ENCODE data around the gene AP3S2. TPM values are rescaled to one million over a fixed set of nuclear protein-coding genes. Genes with fewer than 3 reads are reported as not detected.

AP3S2 gene
- total RNA-seq, 2 donors from 2014 or later: 28.5 to 40.2 TPM

GRCh38 chr15:89833966-89834365 is 59.8 kb downstream of the AP3S2 start:
- Mint-ChIP-seq H3K4me3 (no peak overlapping the region), H3K36me3 (ENCODE audit: insufficient read depth in 2 of 2) (peaks cover 3 to 4% of the 10 kb centered on the region in 2 donors), H3K27ac (no peak overlapping the region), H3K4me1 (ENCODE audit: low read depth) (no peaks in the 10 kb centered on the region), H3K27me3 (ENCODE audit: low read depth) (no peaks in the 10 kb centered on the region), H3K9me3 (no peaks in the 10 kb centered on the region)
- no peak for ATAC-seq (replicated peaks in 1 of 2)
- DNase-seq: no peak

GRCh38 chr15:89830639-89831038 is 63.2 kb downstream of the AP3S2 start:
- H3K4me3 Mint-ChIP-seq: no peak overlapping the region
- DNase-seq: no peak
- H3K36me3 Mint-ChIP-seq (ENCODE audit: insufficient read depth in 2 of 2): peaks cover 3 to 4% of the 10 kb centered on the region in 2 donors
- no peaks in the 10 kb centered on the region for H3K27me3 Mint-ChIP-seq (ENCODE audit: low read depth)
- ATAC-seq (replicated peaks in 1 of 2): no peak
- H3K9me3 Mint-ChIP-seq: no peaks in the 10 kb centered on the region
- no peak overlapping the region for H3K27ac Mint-ChIP-seq
- H3K4me1 Mint-ChIP-seq (ENCODE audit: low read depth): no peaks in the 10 kb centered on the region

- Mint-ChIP-seq H3K27ac (no peak overlapping the region), H3K4me1 (ENCODE audit: low read depth) (no peaks in the 10 kb centered on the region), H3K27me3 (ENCODE audit: low read depth) (no peaks in the 10 kb centered on the region), H3K9me3 (no peaks in the 10 kb centered on the region), H3K36me3 (ENCODE audit: insufficient read depth in 2 of 2) (peaks cover 0 to 1% of the 10 kb centered on the region in 2 donors), H3K4me3 (no peak overlapping the region)
- DNase-seq (no peak), ATAC-seq (replicated peaks in 1 of 2) (no peak)
Measured at GRCh38 chr15:89829616-89830440, 64.0 kb downstream of the AP3S2 start.

- DNase-seq: no peak
- Mint-ChIP-seq H3K27ac (no peak overlapping the region), H3K4me3 (no peak overlapping the region), H3K36me3 (ENCODE audit: insufficient read depth in 2 of 2) (peaks cover 0 to 1% of the 10 kb centered on the region in 2 donors), H3K4me1 (ENCODE audit: low read depth) (no peaks in the 10 kb centered on the region), H3K27me3 (ENCODE audit: low read depth) (no peaks in the 10 kb centered on the region), H3K9me3 (no peaks in the 10 kb centered on the region)
- no peak for ATAC-seq (replicated peaks in 1 of 2)
Measured at GRCh38 chr15:89829161-89829560, 64.6 kb downstream of the AP3S2 start.

GRCh38 chr15:89828281-89829145 is 65.3 kb downstream of the AP3S2 start:
- Mint-ChIP-seq H3K36me3 (ENCODE audit: insufficient read depth in 2 of 2) (peaks cover 0 to 1% of the 10 kb centered on the region in 2 donors), H3K27ac (no peak overlapping the region), H3K4me1 (ENCODE audit: low read depth) (no peaks in the 10 kb centered on the region), H3K27me3 (ENCODE audit: low read depth) (no peaks in the 10 kb centered on the region), H3K9me3 (no peaks in the 10 kb centered on the region), H3K4me3 (no peak overlapping the region)
- ATAC-seq (replicated peaks in 1 of 2) (no peak), DNase-seq (no peak)

- ATAC-seq (replicated peaks in 1 of 2) (peak in 1 of 2 donors; percentile 3), DNase-seq (no peak)
- Mint-ChIP-seq H3K27me3 (ENCODE audit: low read depth) (no peaks in the 10 kb centered on the region), H3K4me3 (no peak overlapping the region), H3K36me3 (ENCODE audit: insufficient read depth in 2 of 2) (no peaks in the 10 kb centered on the region), H3K27ac (no peak overlapping the region), H3K4me1 (ENCODE audit: low read depth) (no peaks in the 10 kb centered on the region), H3K9me3 (no peaks in the 10 kb centered on the region)
Measured at GRCh38 chr15:89827829-89828228, 66.0 kb downstream of the AP3S2 start.

GRCh38 chr15:89826671-89827655 is 66.8 kb downstream of the AP3S2 start:
- H3K27ac Mint-ChIP-seq: no peak overlapping the region
- DNase-seq: no peak
- H3K4me1 Mint-ChIP-seq (ENCODE audit: low read depth): no peaks in the 10 kb centered on the region
- no peak for ATAC-seq (replicated peaks in 1 of 2)
- H3K9me3 Mint-ChIP-seq: no peaks in the 10 kb centered on the region
- H3K36me3 Mint-ChIP-seq (ENCODE audit: insufficient read depth in 2 of 2): no peaks in the 10 kb centered on the region
- no peak overlapping the region for H3K4me3 Mint-ChIP-seq
- H3K27me3 Mint-ChIP-seq (ENCODE audit: low read depth): peaks cover 7% of the 10 kb centered on the region

- Mint-ChIP-seq H3K36me3 (ENCODE audit: insufficient read depth in 2 of 2) (no peaks in the 10 kb centered on the region), H3K4me1 (ENCODE audit: low read depth) (no peaks in the 10 kb centered on the region), H3K27ac (no peak overlapping the region), H3K4me3 (no peak overlapping the region), H3K27me3 (ENCODE audit: low read depth) (peaks cover 14% of the 10 kb centered on the region), H3K9me3 (no peaks in the 10 kb centered on the region)
- no peak for DNase-seq
- no peak for ATAC-seq (replicated peaks in 1 of 2)
Measured at GRCh38 chr15:89825271-89825940, 68.4 kb downstream of the AP3S2 start.

GRCh38 chr15:89824607-89824867 is 69.3 kb downstream of the AP3S2 start:
- ATAC-seq (replicated peaks in 1 of 2): no peak
- no peaks in the 10 kb centered on the region for H3K9me3 Mint-ChIP-seq
- no peaks in the 10 kb centered on the region for H3K4me1 Mint-ChIP-seq (ENCODE audit: low read depth)
- no peaks in the 10 kb centered on the region for H3K36me3 Mint-ChIP-seq (ENCODE audit: insufficient read depth in 2 of 2)
- peaks cover 15% of the 10 kb centered on the region for H3K27me3 Mint-ChIP-seq (ENCODE audit: low read depth)
- H3K27ac Mint-ChIP-seq: no peak overlapping the region
- no peak overlapping the region for H3K4me3 Mint-ChIP-seq
- DNase-seq: no peak

- Mint-ChIP-seq H3K4me1 (ENCODE audit: low read depth) (no peaks in the 10 kb centered on the region), H3K27ac (no peak overlapping the region), H3K27me3 (ENCODE audit: low read depth) (peaks cover 15% of the 10 kb centered on the region), H3K9me3 (no peaks in the 10 kb centered on the region), H3K36me3 (ENCODE audit: insufficient read depth in 2 of 2) (no peaks in the 10 kb centered on the region), H3K4me3 (no peak overlapping the region)
- no peak for ATAC-seq (replicated peaks in 1 of 2)
- no peak for DNase-seq
Measured at GRCh38 chr15:89823836-89824606, 69.8 kb downstream of the AP3S2 start.

GRCh38 chr15:89822951-89823711 is 70.7 kb downstream of the AP3S2 start:
- H3K4me1 Mint-ChIP-seq (ENCODE audit: low read depth): no peaks in the 10 kb centered on the region
- H3K4me3 Mint-ChIP-seq: no peak overlapping the region
- no peak overlapping the region for H3K27ac Mint-ChIP-seq
- peaks cover 18% of the 10 kb centered on the region for H3K27me3 Mint-ChIP-seq (ENCODE audit: low read depth)
- H3K9me3 Mint-ChIP-seq: no peaks in the 10 kb centered on the region
- DNase-seq (no peak), ATAC-seq (replicated peaks in 1 of 2) (peak in 1 of 2 donors; percentile 19)
- H3K36me3 Mint-ChIP-seq (ENCODE audit: insufficient read depth in 2 of 2): no peaks in the 10 kb centered on the region

Data from activated T-cell treated with anti-CD3 and anti-CD28 coated beads, Interleukin-2, amount 50 U/mL, for 72 hours (primary cell).